SK-N-SH (cell line): ENCODE measurements around the gene NPTX1. TPM values are rescaled to one million over a fixed set of nuclear protein-coding genes. Genes with fewer than 3 reads are reported as not detected.
A peak's percentile ranks its signal among the peaks of the same experiment; 100 is the strongest.

ENCODE experiments used
- CHD2 ChIP-seq: fragments of 150-350 bp; IDR thresholded peaks from 2 replicates; pipeline ENCODE4 v1.6.1; 2018; ENCODE audit warnings: low read length; ENCODE audit not compliant: partially characterized antibody
- ELF1 ChIP-seq: IDR thresholded peaks from 2 replicates; pipeline ENCODE4 v1.4.0; 2012
- EP300 ChIP-seq, 2 experiments: IDR thresholded peaks; 2 replicates each; pipeline versions ENCODE4 v1.4.0 to v1.6.1; 2012; ENCODE audit warnings: borderline replicate concordance in 1 of 2, low read depth in 1 of 2, low read length in 1 of 2
- FOXJ3 ChIP-seq: sonication (generic); formaldehyde crosslinking; IDR thresholded peaks from 2 replicates; pipeline ENCODE4 v1.5.1; 2020; ENCODE audit warnings: mild to moderate bottlenecking, missing genetic modification reagents
- FOXM1 ChIP-seq: IDR thresholded peaks from 2 replicates; pipeline ENCODE4 v1.4.0; 2012; ENCODE audit warnings: low read depth, mild to moderate bottlenecking
- GABPA ChIP-seq: IDR thresholded peaks from 2 replicates; pipeline ENCODE4 v1.4.0; 2012; ENCODE audit warnings: low read depth, mild to moderate bottlenecking
- JUND ChIP-seq: IDR thresholded peaks from 2 replicates; pipeline ENCODE4 v1.4.0; 2012
- MEF2A ChIP-seq: IDR thresholded peaks from 2 replicates; pipeline ENCODE4 v1.4.0; 2012; ENCODE audit warnings: low read depth, borderline replicate concordance
- MXI1 ChIP-seq: IDR thresholded peaks from 2 replicates; pipeline ENCODE4 v1.6.1; 2012; ENCODE audit warnings: mild to moderate bottlenecking, low read depth, low read length, improper control_type of control experiment
- NFIC ChIP-seq: IDR thresholded peaks from 2 replicates; pipeline ENCODE4 v1.4.0; 2012; ENCODE audit warnings: borderline replicate concordance
- PBX3 ChIP-seq: IDR thresholded peaks from 2 replicates; pipeline ENCODE4; 2012
- POLR2AphosphoS5 ChIP-seq: IDR thresholded peaks from 2 replicates; pipeline ENCODE4 v1.6.1; 2012; ENCODE audit warnings: low read depth, low read length
- RAD21 ChIP-seq: IDR thresholded peaks from 2 replicates; pipeline ENCODE4 v1.6.1; 2012; ENCODE audit warnings: mild to moderate bottlenecking, low read length
- RCOR1 ChIP-seq: fragments of 150-350 bp; IDR thresholded peaks from 2 replicates; pipeline ENCODE4 v1.6.1; 2017; ENCODE audit warnings: antibody characterized with exemption, low read length
- RFX5 ChIP-seq: IDR thresholded peaks from 2 replicates; pipeline ENCODE4 v1.6.1; 2012; ENCODE audit warnings: mild to moderate bottlenecking, improper control_type of control experiment, low read length
- SIN3A ChIP-seq: IDR thresholded peaks from 2 replicates; pipeline ENCODE4 v1.6.1; 2012; ENCODE audit warnings: low read depth, mild to moderate bottlenecking, low read length, moderate library complexity, borderline replicate concordance
- SMC3 ChIP-seq: IDR thresholded peaks from 2 replicates; pipeline ENCODE4 v1.6.1; 2012; ENCODE audit warnings: low read depth, low read length, improper control_type of control experiment
- TAF1 ChIP-seq: IDR thresholded peaks from 2 replicates; pipeline ENCODE4 v1.6.1; 2012; ENCODE audit warnings: low read depth, mild to moderate bottlenecking, low read length, moderate library complexity, borderline replicate concordance
- TCF12 ChIP-seq: IDR thresholded peaks from 2 replicates; pipeline ENCODE4 v1.4.0; 2012
- TEAD4 ChIP-seq: IDR thresholded peaks from 2 replicates; pipeline ENCODE4 v1.4.0; 2012; ENCODE audit warnings: mild to moderate bottlenecking, borderline replicate concordance; ENCODE audit not compliant: insufficient read depth
- USF1 ChIP-seq: IDR thresholded peaks from 2 replicates; pipeline ENCODE4 v1.4.0; 2012; ENCODE audit warnings: low read depth, borderline replicate concordance
- USF2 ChIP-seq: fragments of 150-350 bp; IDR thresholded peaks from 2 replicates; pipeline ENCODE4 v1.6.1; 2017; ENCODE audit warnings: antibody characterized with exemption, low read length, low read depth, borderline replicate concordance
- YY1 ChIP-seq: IDR thresholded peaks from 2 replicates; pipeline ENCODE4 v1.4.0; 2012; ENCODE audit warnings: low read depth, mild to moderate bottlenecking
- ZBTB33 ChIP-seq: IDR thresholded peaks from 2 replicates; pipeline ENCODE4 v1.4.0; 2012; ENCODE audit warnings: low read depth, borderline replicate concordance
- polyA plus RNA-seq, 3 experiments: library from polyadenylated mRNA; depleted of rRNA; stranded (reverse); fragments of >200 nt; gene quantifications; 2 replicates each; pipeline ENCODE4 v1.2.3, GENCODE V29; 2012

Gene NPTX1
- polyA plus RNA-seq, 1 of the 3 experiments (the other 2 are of a cell fraction) = 0.05 TPM

- TF ChIP-seq ZBTB33 (peak; percentile 100), MEF2A (no peak), RAD21 (no peak), GABPA (peak; percentile 88), RFX5 (peak; percentile 58), TCF12 (no peak), TEAD4 (no peak), SIN3A (peak; percentile 96; the same call in 1 of the 2 replicates), TAF1 (peak; percentile 91; the same call in 1 of the 2 replicates), USF2 (0 out of 2 replicates have a peak, but pooled peaks have one; percentile 3), FOXJ3 (0 out of 2 replicates have a peak, but pooled peaks have one; percentile 4), SMC3 (no peak), MXI1 (peak; percentile 89), FOXM1 (no peak), NFIC (no peak), ELF1 (peak; percentile 79), USF1 (no peak), EP300 (IDR thresholded peaks at IDR 0.05; ENCODE audit: borderline replicate concordance in 1 of 2, low read depth in 1 of 2, low read length in 1 of 2) (no peak), JUND (no peak), PBX3 (peak; percentile 4; the same call in 1 of the 2 replicates), RCOR1 (peak; percentile 3; the same call in 1 of the 2 replicates), YY1 (peak; percentile 11; the same call in 1 of the 2 replicates), POLR2AphosphoS5 (peak; percentile 91), CHD2 (peak; percentile 100)
Measured at GRCh38 chr17:80454557-80455335, 21.7 kb downstream of the NPTX1 start (continued).
